ENCODE measurements around the gene ZNF263. TPM values are rescaled to one million over a fixed set of nuclear protein-coding genes. Genes with fewer than 3 reads are reported as not detected.

ZNF263 gene
- total and polyA plus RNA-seq, 2 of the 13 experiments (the other 11 are each of a cell fraction or from before 2014, with no cell fraction given), result 10.2 to 41.2 TPM

DNA sequence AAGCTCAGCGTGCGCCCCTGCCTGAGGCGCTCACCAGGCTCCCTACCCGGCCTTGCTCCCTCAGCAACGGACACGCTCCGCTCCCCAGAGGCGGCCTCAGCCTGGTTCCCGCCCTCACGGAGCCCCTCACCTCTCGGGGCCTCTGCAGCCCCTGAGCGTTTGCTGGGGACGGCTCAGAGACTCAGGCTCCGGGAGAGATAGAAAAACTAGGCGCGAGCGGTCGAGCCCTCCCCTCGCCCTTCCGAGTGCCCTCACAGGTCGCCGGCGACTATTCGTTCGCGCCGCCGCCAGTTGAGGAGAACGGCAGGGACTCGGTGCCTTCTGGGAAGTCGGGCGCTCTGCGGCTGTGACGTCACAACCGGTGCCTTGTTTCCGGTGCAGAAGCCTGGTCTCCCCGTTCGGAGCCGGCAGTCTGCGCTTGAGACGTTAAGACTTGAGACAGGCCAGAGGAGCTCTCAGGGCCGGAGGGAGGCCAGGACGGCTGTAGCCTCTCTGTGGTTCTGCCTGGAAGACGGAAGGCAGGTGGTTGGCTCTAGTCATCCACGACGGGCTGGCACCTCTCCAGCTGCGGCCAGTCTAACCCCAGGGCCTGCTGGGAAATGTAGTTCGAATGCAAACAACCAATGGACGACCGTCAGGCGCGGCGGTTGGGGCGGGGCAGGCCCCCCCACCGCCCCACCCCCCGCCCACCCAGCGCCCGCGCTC, 48.3 kb upstream of the ZNF263 start, which contains the start of gene ZNF200 (continued):
- TF ChIP-seq, protein P1, sequence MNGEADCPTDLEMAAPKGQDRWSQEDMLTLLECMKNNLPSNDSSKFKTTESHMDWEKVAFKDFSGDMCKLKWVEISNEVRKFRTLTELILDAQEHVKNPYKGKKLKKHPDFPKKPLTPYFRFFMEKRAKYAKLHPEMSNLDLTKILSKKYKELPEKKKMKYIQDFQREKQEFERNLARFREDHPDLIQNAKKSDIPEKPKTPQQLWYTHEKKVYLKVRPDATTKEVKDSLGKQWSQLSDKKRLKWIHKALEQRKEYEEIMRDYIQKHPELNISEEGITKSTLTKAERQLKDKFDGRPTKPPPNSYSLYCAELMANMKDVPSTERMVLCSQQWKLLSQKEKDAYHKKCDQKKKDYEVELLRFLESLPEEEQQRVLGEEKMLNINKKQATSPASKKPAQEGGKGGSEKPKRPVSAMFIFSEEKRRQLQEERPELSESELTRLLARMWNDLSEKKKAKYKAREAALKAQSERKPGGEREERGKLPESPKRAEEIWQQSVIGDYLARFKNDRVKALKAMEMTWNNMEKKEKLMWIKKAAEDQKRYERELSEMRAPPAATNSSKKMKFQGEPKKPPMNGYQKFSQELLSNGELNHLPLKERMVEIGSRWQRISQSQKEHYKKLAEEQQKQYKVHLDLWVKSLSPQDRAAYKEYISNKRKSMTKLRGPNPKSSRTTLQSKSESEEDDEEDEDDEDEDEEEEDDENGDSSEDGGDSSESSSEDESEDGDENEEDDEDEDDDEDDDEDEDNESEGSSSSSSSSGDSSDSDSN (CRISPR knock-in tag; IDR thresholded peaks at IDR 0.05), result peak; percentile 83
- no peak for TF ChIP-seq FOXM1 (CRISPR knock-in tag; IDR thresholded peaks at IDR 0.05)
- TF ChIP-seq ZNF703 (CRISPR knock-in tag; IDR thresholded peaks at IDR 0.05; ENCODE audit: borderline replicate concordance), result no peak
- peak; percentile 66; the same call in 1 of the 2 replicates for TF ChIP-seq RXRA (CRISPR knock-in tag; IDR thresholded peaks at IDR 0.05)
- peak; percentile 92 for TF ChIP-seq ZNF883 (CRISPR knock-in tag; IDR thresholded peaks at IDR 0.05; ENCODE audit: not compliant biosample characterization)
- TF ChIP-seq, protein P2, sequence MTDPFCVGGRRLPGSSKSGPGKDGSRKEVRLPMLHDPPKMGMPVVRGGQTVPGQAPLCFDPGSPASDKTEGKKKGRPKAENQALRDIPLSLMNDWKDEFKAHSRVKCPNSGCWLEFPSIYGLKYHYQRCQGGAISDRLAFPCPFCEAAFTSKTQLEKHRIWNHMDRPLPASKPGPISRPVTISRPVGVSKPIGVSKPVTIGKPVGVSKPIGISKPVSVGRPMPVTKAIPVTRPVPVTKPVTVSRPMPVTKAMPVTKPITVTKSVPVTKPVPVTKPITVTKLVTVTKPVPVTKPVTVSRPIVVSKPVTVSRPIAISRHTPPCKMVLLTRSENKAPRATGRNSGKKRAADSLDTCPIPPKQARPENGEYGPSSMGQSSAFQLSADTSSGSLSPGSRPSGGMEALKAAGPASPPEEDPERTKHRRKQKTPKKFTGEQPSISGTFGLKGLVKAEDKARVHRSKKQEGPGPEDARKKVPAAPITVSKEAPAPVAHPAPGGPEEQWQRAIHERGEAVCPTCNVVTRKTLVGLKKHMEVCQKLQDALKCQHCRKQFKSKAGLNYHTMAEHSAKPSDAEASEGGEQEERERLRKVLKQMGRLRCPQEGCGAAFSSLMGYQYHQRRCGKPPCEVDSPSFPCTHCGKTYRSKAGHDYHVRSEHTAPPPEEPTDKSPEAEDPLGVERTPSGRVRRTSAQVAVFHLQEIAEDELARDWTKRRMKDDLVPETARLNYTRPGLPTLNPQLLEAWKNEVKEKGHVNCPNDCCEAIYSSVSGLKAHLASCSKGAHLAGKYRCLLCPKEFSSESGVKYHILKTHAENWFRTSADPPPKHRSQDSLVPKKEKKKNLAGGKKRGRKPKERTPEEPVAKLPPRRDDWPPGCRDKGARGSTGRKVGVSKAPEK (CRISPR knock-in tag; IDR thresholded peaks at IDR 0.05; ENCODE audit: borderline replicate concordance), result no peak
- TF ChIP-seq, protein P3, sequence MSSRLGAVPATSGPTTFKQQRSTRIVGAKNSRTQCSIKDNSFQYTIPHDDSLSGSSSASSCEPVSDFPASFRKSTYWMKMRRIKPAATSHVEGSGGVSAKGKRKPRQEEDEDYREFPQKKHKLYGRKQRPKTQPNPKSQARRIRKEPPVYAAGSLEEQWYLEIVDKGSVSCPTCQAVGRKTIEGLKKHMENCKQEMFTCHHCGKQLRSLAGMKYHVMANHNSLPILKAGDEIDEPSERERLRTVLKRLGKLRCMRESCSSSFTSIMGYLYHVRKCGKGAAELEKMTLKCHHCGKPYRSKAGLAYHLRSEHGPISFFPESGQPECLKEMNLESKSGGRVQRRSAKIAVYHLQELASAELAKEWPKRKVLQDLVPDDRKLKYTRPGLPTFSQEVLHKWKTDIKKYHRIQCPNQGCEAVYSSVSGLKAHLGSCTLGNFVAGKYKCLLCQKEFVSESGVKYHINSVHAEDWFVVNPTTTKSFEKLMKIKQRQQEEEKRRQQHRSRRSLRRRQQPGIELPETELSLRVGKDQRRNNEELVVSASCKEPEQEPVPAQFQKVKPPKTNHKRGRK (CRISPR knock-in tag; IDR thresholded peaks at IDR 0.05), result no peak
- TF ChIP-seq ZNF563 (CRISPR knock-in tag; IDR thresholded peaks at IDR 0.05), result peak; percentile 36; the same call in 1 of the 2 replicates
- peak; percentile 58; the same call in 1 of the 2 replicates for TF ChIP-seq ZNF704 (CRISPR knock-in tag; IDR thresholded peaks at IDR 0.05; ENCODE audit: borderline replicate concordance)
- no peak for TF ChIP-seq NCOA5 (CRISPR knock-in tag; IDR thresholded peaks at IDR 0.05)
- TF ChIP-seq NR2F6 (IDR thresholded peaks at IDR 0.05), result no peak
- TF ChIP-seq NR2F6 (CRISPR knock-in tag; IDR thresholded peaks at IDR 0.05), result 0 out of 2 replicates have a peak, but pooled peaks have one; percentile 21
- TF ChIP-seq ZNF724P (CRISPR knock-in tag; IDR thresholded peaks at IDR 0.05; ENCODE audit: borderline replicate concordance), result 0 out of 2 replicates have a peak, but pooled peaks have one; percentile 42
- peak; percentile 58; the same call in 1 of the 2 replicates for TF ChIP-seq ZNF343 (CRISPR knock-in tag; IDR thresholded peaks at IDR 0.05)
- no peak for TF ChIP-seq KDM6A (CRISPR knock-in tag; IDR thresholded peaks at IDR 0.05; ENCODE audit: low read depth)
- peak; percentile 97 for TF ChIP-seq PHF8 (CRISPR knock-in tag; IDR thresholded peaks at IDR 0.05)
- TF ChIP-seq RORA (CRISPR knock-in tag; IDR thresholded peaks at IDR 0.05), result no peak
- TF ChIP-seq KAT7 (CRISPR knock-in tag; IDR thresholded peaks at IDR 0.05; ENCODE audit: borderline replicate concordance), result peak; percentile 68; the same call in 1 of the 2 replicates
- no peak for TF ChIP-seq ZNF253 (CRISPR knock-in tag; IDR thresholded peaks at IDR 0.05; ENCODE audit: borderline replicate concordance)
- TF ChIP-seq SP2 (CRISPR knock-in tag; IDR thresholded peaks at IDR 0.05), result peak; percentile 79
- TF ChIP-seq SPEN (CRISPR knock-in tag; IDR thresholded peaks at IDR 0.05; ENCODE audit: low read depth), result peak; percentile 87

Data from HepG2 (cell line).